SU-DHL-6 (cell line): Measurements from ENCODE around the gene GFER.

Source experiments
- H2AFZ ChIP-seq: fragments of 200-600 bp; sonication (generic); 2 replicates; pipeline ENCODE4 v1.6.1; 2014; ENCODE audit warnings: low read depth, mild to moderate bottlenecking, moderate library complexity, mixed read lengths, antibody characterized with exemption, low read length; ENCODE audit not compliant: severe bottlenecking
- H3F3A ChIP-seq: fragments of 200-600 bp; shearing (Covaris generic); 2 replicates; pipeline ENCODE4 v1.6.0; 2016; ENCODE audit warnings: antibody characterized with exemption, mild to moderate bottlenecking; ENCODE audit not compliant: insufficient read depth
- H3K27ac ChIP-seq: fragments of 200-600 bp; sonication (generic); 2 replicates; pipeline ENCODE4 v1.5.1; 2016; ENCODE audit warnings: low read depth, mild to moderate bottlenecking, low read length, moderate library complexity, mixed read lengths
- H3K27me3 ChIP-seq: fragments of 200-600 bp; sonication (generic), shearing (Covaris generic); 2 replicates; pipeline ENCODE4 v1.6.0; 2014; ENCODE audit warnings: mild to moderate bottlenecking, low read length
- H3K36me3 ChIP-seq: fragments of 200-600 bp; sonication (generic); 2 replicates; pipeline ENCODE4 v1.6.1; 2014; ENCODE audit warnings: mild to moderate bottlenecking, low read length, mixed read lengths
- H3K4me2 ChIP-seq: fragments of 300-600, 200-600 bp; shearing (Covaris generic), sonication (generic); 2 replicates; pipeline ENCODE4 v1.6.0; 2014; ENCODE audit warnings: low read length, low read depth, mild to moderate bottlenecking; ENCODE audit not compliant: poor library complexity, severe bottlenecking
- H3K4me3 ChIP-seq: fragments of 200-600 bp; sonication (generic); 2 replicates; pipeline ENCODE4 v1.5.1; 2014; ENCODE audit warnings: antibody characterized with exemption, low read length, mild to moderate bottlenecking, mixed read lengths; ENCODE audit not compliant: insufficient read depth, poor library complexity, severe bottlenecking
- H3K79me2 ChIP-seq: fragments of 200-600 bp; sonication (generic); 2 replicates; pipeline ENCODE4 v1.6.1; 2014; ENCODE audit warnings: mild to moderate bottlenecking, low read length, moderate library complexity; ENCODE audit not compliant: insufficient read depth
- H3K9ac ChIP-seq: fragments of 200-600 bp; sonication (generic); 2 replicates; pipeline ENCODE4 v1.7.0; 2014; ENCODE audit warnings: mild to moderate bottlenecking, low read length
- H3K9me2 ChIP-seq: fragments of 200-600 bp; sonication (generic); replicated peaks from 2 replicates; pipeline ENCODE4 v1.6.1; 2014; ENCODE audit warnings: low read length; ENCODE audit not compliant: insufficient read depth
- H3K9me3 ChIP-seq: fragments of 200-600 bp; sonication (generic); 2 replicates; pipeline ENCODE4 v1.6.1; 2014; ENCODE audit warnings: low read length, mixed read lengths; ENCODE audit not compliant: insufficient read depth
- H4K20me1 ChIP-seq: fragments of 200-600 bp; sonication (generic); 2 replicates; pipeline ENCODE4 v1.6.1; 2014; ENCODE audit warnings: low read depth, mild to moderate bottlenecking, antibody characterized with exemption, low read length, moderate library complexity, mixed read lengths
- EZH2phosphoT487 ChIP-seq: fragments of 200-600 bp; sonication (generic), shearing (Covaris generic); conservative IDR thresholded peaks from 2 replicates; pipeline ENCODE4 v1.6.1; 2018; ENCODE audit warnings: mild to moderate bottlenecking, antibody characterized with exemption, low read length, moderate library complexity, mixed read lengths
- TF ChIP-seq, protein P1 (sequence below): fragments of 200-600 bp; sonication (generic); IDR thresholded peaks from one replicate; pipeline ENCODE4 v1.5.1; 2017; ENCODE audit warnings: antibody characterized with exemption, mild to moderate bottlenecking, low read length, moderate library complexity; ENCODE audit not compliant: insufficient read depth, poor library complexity, severe bottlenecking

The GFER gene

DNA sequence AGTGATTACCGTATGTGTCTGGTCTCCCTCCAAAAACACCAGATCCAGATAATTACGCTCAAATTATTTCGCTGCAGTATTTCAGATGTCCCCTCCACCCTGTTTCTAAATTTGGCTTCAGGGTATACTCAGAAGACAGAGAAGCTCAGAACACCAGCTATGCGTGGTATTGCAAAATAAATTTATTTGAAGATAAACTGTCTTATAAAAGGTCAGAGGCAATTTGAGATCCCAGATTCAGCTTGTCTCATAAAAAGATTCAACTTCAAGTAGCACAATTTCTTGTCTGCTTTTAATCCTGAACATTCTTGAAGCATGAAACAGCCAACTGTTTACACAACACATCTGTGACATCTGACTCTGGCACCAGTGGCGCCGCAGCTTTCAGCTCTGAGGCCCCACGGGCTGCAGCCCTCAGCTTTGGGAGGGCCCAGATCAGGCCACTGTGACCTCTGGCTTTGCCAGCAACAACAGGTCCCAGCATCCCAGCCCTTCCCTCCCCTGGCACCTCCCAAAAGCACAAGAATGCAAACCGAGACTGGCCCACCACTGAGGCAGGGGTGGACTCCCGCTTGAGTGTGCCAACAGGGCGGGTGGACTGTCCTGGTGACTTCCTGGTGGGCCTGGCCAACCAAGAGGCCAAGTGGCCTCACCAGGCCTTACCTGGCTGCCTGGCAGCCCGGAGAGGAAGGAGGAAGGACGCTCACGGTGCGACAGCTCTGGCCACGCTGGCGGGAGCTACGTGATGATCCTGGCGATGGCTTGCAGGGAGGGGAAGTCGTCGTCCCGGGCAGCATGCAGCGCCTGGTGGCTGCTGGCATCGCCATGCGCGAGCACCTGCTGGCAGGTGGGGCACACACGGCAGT, 13.7 kb downstream of the GFER start:
- H4K20me1 ChIP-seq, result no peaks in the 10 kb centered on the region
- H3K9me2 ChIP-seq, result no peaks in the 10 kb centered on the region
- TF ChIP-seq, protein P1, sequence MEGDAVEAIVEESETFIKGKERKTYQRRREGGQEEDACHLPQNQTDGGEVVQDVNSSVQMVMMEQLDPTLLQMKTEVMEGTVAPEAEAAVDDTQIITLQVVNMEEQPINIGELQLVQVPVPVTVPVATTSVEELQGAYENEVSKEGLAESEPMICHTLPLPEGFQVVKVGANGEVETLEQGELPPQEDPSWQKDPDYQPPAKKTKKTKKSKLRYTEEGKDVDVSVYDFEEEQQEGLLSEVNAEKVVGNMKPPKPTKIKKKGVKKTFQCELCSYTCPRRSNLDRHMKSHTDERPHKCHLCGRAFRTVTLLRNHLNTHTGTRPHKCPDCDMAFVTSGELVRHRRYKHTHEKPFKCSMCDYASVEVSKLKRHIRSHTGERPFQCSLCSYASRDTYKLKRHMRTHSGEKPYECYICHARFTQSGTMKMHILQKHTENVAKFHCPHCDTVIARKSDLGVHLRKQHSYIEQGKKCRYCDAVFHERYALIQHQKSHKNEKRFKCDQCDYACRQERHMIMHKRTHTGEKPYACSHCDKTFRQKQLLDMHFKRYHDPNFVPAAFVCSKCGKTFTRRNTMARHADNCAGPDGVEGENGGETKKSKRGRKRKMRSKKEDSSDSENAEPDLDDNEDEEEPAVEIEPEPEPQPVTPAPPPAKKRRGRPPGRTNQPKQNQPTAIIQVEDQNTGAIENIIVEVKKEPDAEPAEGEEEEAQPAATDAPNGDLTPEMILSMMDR, result no peak
- H3K9ac ChIP-seq, result no peak overlapping the region
- H3F3A ChIP-seq, result peaks cover 9% of the 10 kb centered on the region
- no peak overlapping the region for H3K27ac ChIP-seq
- H2AFZ ChIP-seq, result no peak overlapping the region
- H3K4me2 ChIP-seq, result no peak overlapping the region
- no peak overlapping the region for H3K4me3 ChIP-seq
- no peaks in the 10 kb centered on the region for H3K79me2 ChIP-seq
- H3K27me3 ChIP-seq, result no peaks in the 10 kb centered on the region
- no peaks in the 10 kb centered on the region for H3K9me3 ChIP-seq
- no peaks in the 10 kb centered on the region for H3K36me3 ChIP-seq

DNA sequence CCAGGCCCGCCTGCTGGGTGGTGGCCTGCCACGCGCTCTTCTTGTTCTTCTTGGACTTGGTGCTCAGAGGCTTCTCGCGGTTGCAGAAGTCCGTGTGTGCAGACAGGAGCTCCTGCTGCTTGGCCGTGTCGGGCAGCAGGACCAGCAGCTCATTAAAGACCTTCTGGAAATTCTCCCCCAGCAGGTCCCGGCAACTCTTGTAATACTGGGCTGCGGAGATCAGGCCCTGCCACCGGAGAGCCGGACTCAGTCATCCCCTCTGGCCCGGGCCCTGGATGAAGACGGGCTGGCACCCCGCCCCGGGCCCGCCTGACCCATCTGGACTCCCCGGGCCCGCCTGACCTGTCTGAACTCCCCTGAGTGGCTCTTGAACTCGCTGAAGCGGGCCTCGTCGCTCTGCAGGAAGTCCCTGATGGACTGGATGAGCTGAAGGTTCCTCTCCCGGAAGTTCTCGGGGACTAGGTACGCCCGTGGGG, 14.4 kb downstream of the GFER start:
- Histone ChIP-seq H3K9me3 (no peaks in the 10 kb centered on the region), H3K27ac (no peak overlapping the region), H2AFZ (no peak overlapping the region), H3K4me2 (no peak overlapping the region), H3K9ac (no peak overlapping the region), H3K36me3 (no peaks in the 10 kb centered on the region), H3K9me2 (no peaks in the 10 kb centered on the region), H3K27me3 (no peaks in the 10 kb centered on the region), H4K20me1 (no peaks in the 10 kb centered on the region; the same call in 1 of the 2 replicates), H3K4me3 (no peak overlapping the region), H3F3A (peaks cover 9% of the 10 kb centered on the region), H3K79me2 (peaks cover 2% of the 10 kb centered on the region)
- TF ChIP-seq, protein P1, result no peak
- no peak for TF ChIP-seq EZH2phosphoT487

DNA sequence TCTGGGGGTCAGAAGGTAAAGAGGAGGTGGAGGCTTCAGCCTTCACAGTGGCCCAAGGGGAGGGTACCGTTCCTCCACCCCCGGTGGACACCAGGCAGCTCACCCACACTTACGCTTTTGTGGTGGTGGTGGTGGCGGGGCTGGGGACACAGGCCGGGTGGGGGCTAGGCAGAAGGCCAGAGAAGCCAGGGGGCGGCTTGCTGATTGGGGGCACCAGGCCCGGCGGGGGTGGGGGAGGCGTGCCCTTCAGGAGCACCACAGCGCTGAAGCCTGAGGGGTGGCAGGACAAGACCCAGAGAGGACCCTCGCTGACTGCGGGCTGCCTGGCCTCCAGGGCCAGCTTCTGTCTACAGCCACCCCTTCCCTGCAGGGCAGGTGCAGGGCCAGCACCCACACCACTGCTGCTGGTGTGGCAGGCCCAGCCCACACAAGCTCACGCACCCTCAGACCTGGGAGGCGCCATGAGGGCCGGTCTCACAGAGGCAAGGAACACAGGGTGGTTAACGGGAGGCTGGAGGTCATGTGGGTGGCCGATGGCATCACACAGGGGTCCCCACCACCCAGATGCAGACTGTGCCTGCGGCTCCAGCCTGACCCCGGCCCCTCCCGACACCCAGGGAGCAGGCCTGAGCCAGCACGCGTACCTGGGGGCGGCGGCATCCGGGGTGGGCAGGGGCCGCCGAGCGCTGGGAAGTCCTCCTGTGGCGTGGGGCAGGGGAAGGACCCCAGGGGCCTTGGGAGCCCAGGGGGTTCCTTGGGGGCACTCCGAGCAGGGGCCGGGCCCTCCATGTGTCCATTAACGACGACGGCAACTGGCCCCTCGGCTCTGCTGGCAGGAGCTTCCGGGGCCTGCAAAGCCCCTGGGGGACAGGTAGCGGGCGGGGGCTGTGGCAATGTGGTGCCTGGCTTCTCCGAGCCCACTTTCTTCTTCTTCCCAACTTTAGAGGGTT, 15.1 kb downstream of the GFER start:
- H3K27me3 ChIP-seq, result no peaks in the 10 kb centered on the region
- no peak overlapping the region for H3K4me2 ChIP-seq
- peaks cover 5% of the 10 kb centered on the region; the same call in 1 of the 2 replicates for H3F3A ChIP-seq
- H3K9me2 ChIP-seq, result no peaks in the 10 kb centered on the region
- H4K20me1 ChIP-seq, result no peaks in the 10 kb centered on the region; the same call in 1 of the 2 replicates
- TF ChIP-seq EZH2phosphoT487, result no peak
- TF ChIP-seq, protein P1, result no peak
- no peak overlapping the region for H2AFZ ChIP-seq
- H3K27ac ChIP-seq, result no peak overlapping the region
- no peak overlapping the region for H3K4me3 ChIP-seq
- H3K9ac ChIP-seq, result no peak overlapping the region
- H3K9me3 ChIP-seq, result no peaks in the 10 kb centered on the region
- peaks cover 10% of the 10 kb centered on the region for H3K79me2 ChIP-seq
- H3K36me3 ChIP-seq, result no peaks in the 10 kb centered on the region
